ENCODE data around the gene AGXT. TPM values are rescaled to one million over a fixed set of nuclear protein-coding genes. Genes with fewer than 3 reads are reported as not detected.

Gene AGXT
- total RNA-seq, 1 experiment from 2014 or later = 0.20 TPM

DNA sequence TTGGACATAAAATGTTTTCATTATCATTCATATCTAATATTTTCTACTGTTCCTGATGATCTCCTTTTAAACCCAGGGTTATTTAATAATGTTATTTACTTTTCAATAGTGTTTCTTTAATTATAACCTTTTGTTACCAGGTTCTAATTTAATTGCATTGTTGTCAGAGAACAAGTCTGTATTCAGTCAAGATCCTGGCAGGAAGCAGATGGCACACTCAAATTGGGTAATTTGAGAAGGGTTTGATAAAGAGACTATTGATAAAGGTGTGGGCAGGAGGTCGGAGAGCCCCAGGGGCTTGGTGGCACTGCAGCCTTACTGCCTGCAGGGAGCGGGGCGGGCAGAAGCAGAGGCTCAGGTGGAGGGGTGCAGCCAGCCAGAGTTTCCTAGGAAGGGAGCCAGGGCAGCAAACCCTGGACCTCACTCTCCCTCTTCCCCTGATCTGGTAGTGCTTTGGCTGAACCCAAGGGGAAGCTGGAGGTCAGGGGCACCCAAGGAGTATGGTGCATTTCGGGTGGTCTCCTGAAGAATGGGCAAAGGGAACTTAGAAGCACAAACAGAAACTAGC lies 46.3 kb upstream of the AGXT start:
- Mint-ChIP-seq H3K27ac (ENCODE audit: unreplicated experiment) (no peak overlapping the region), H3K9me3 (ENCODE audit: unreplicated experiment) (peaks cover 9% of the 10 kb centered on the region), H3K27me3 (ENCODE audit: insufficient read depth, unreplicated experiment) (peaks cover 25% of the 10 kb centered on the region), H3K4me1 (ENCODE audit: low read depth, unreplicated experiment) (no peaks in the 10 kb centered on the region), H3K36me3 (ENCODE audit: insufficient read depth, unreplicated experiment) (no peaks in the 10 kb centered on the region), H3K4me3 (ENCODE audit: unreplicated experiment) (peak overlapping the region; percentile 70)
- H3K4me3 ChIP-seq (ENCODE audit: low read depth, low read length) = no peak overlapping the region
- TF ChIP-seq, protein P1, sequence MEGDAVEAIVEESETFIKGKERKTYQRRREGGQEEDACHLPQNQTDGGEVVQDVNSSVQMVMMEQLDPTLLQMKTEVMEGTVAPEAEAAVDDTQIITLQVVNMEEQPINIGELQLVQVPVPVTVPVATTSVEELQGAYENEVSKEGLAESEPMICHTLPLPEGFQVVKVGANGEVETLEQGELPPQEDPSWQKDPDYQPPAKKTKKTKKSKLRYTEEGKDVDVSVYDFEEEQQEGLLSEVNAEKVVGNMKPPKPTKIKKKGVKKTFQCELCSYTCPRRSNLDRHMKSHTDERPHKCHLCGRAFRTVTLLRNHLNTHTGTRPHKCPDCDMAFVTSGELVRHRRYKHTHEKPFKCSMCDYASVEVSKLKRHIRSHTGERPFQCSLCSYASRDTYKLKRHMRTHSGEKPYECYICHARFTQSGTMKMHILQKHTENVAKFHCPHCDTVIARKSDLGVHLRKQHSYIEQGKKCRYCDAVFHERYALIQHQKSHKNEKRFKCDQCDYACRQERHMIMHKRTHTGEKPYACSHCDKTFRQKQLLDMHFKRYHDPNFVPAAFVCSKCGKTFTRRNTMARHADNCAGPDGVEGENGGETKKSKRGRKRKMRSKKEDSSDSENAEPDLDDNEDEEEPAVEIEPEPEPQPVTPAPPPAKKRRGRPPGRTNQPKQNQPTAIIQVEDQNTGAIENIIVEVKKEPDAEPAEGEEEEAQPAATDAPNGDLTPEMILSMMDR (IDR thresholded peaks at IDR 0.05; ENCODE audit: insufficient read depth in 1 of 2, low read depth in 1 of 2, low read length in 1 of 2, severe bottlenecking in 1 of 2, unreplicated experiment in 1 of 2) = no peak
- H3K27me3 ChIP-seq (replicated peaks; ENCODE audit: control insufficient read depth, insufficient read depth, low read length) = no peaks in the 10 kb centered on the region
- H3K9me3 ChIP-seq = no peaks in the 10 kb centered on the region
- H3K36me3 ChIP-seq (ENCODE audit: control insufficient read depth, insufficient read depth, low read length) = no peaks in the 10 kb centered on the region
- ChIA-PET POLR2A (no interaction called here), CTCF (interaction anchor here (1.1 kb wide), 1 partner anchor 18 kb away, joined by 3 read pairs; no protein-coding TSS in a partner anchor)
- no peak for DNase-seq
- no peaks in the 10 kb centered on the region for H3K4me1 ChIP-seq
- intact Hi-C loops (cut with micrococcal nuclease; ENCODE audit: unreplicated experiment) = no loop called here
- BruUV-seq (replicated peaks) = no TSS peak

DNA sequence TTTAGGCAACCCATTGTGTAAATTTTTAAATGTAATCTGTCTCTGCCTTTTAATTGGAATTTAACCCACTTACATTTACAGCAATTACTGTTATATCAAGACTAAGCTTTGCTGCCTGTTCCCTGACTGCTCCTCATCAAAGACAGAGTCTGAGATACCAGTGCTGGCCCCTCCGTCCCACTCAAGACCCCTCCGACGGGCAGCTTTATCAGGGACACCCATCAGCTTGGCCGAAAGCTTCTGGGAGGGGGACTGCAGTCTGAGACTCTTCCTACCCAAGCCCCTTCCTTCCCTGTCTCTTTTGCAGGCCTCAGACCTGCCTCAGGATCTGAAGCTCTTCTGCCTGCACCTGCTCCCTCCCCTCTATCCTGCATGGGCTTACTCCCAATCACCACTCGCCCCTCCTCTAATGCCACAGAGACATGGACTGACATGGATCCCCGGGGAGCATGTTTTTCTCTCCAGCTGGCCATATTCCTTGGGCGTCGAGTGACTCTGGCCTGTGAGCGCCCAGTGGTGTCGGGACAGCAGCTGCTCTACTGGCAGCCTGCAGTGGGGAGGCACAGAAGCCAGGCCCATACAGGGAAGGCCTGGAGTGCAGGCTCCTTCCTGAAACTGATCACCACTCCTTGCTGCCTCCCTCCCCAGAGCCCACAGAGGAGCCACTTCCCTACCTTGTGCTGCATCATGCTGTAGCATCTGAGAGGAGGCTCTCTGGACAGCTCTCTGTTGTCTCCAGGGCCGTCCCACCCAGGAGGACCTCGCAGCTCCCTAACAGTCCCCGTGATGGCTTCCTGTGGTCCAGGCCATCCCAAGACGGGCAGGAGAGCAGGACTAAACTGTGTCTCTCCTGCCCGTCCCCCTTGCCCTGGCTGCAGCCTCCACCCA lies 44.9 kb upstream of the AGXT start:
- Histone ChIP-seq H3K36me3 (ENCODE audit: control insufficient read depth, insufficient read depth, low read length) (no peaks in the 10 kb centered on the region), H3K9me3 (no peaks in the 10 kb centered on the region), H3K4me3 (ENCODE audit: low read depth, low read length) (no peak overlapping the region), H3K4me1 (no peaks in the 10 kb centered on the region), H3K27me3 (replicated peaks; ENCODE audit: control insufficient read depth, insufficient read depth, low read length) (no peaks in the 10 kb centered on the region)
- TF ChIP-seq, protein P1 (IDR thresholded peaks at IDR 0.05; ENCODE audit: insufficient read depth in 1 of 2, low read depth in 1 of 2, low read length in 1 of 2, severe bottlenecking in 1 of 2, unreplicated experiment in 1 of 2) = no peak
- H3K4me1 Mint-ChIP-seq (ENCODE audit: low read depth, unreplicated experiment) = no peaks in the 10 kb centered on the region
- CTCF ChIA-PET = no interaction called here
- DNase-seq = no peak
- intact Hi-C loops (cut with micrococcal nuclease; ENCODE audit: unreplicated experiment) = no loop called here
- H3K9me3 Mint-ChIP-seq (ENCODE audit: unreplicated experiment) = peaks cover 9% of the 10 kb centered on the region
- peaks cover 27% of the 10 kb centered on the region for H3K27me3 Mint-ChIP-seq (ENCODE audit: insufficient read depth, unreplicated experiment)
- H3K4me3 Mint-ChIP-seq (ENCODE audit: unreplicated experiment) = no peak overlapping the region
- BruUV-seq (replicated peaks) = no TSS peak
- POLR2A ChIA-PET = no interaction called here
- H3K36me3 Mint-ChIP-seq (ENCODE audit: insufficient read depth, unreplicated experiment) = no peaks in the 10 kb centered on the region
- no peak overlapping the region for H3K27ac Mint-ChIP-seq (ENCODE audit: unreplicated experiment)

DNA sequence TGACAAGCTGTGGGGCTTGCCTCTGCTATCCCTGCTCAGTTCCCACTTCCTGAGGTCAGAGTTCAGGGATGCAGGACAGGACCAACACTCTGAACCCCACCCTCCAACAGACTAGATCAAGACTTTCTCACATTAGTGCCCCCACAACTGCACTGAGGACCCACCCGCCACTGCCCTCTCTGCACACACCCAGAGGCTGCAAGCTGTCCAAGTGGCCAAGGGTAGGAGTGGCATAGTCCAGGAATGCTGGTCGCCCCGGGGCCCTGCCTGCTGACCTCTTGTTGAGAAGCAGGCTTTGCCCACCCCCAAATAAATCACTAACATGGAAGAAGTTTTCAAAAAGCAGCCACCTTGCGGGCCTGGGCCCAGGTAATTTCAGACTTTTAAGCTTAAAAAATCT lies 43.1 kb upstream of the AGXT start:
- Histone ChIP-seq H3K9me3 (no peaks in the 10 kb centered on the region), H3K4me1 (no peaks in the 10 kb centered on the region), H3K36me3 (ENCODE audit: control insufficient read depth, insufficient read depth, low read length) (no peaks in the 10 kb centered on the region), H3K4me3 (ENCODE audit: low read depth, low read length) (no peak overlapping the region), H3K27me3 (replicated peaks; ENCODE audit: control insufficient read depth, insufficient read depth, low read length) (no peaks in the 10 kb centered on the region)
- TF ChIP-seq, protein P1 (IDR thresholded peaks at IDR 0.05; ENCODE audit: insufficient read depth in 1 of 2, low read depth in 1 of 2, low read length in 1 of 2, severe bottlenecking in 1 of 2, unreplicated experiment in 1 of 2) = no peak
- CTCF ChIA-PET = no interaction called here
- POLR2A ChIA-PET = interaction anchor here (0.7 kb wide), 1 partner anchor 15 kb away, joined by 9 read pairs; no protein-coding TSS in a partner anchor
- DNase-seq = no peak
- H3K9me3 Mint-ChIP-seq (ENCODE audit: unreplicated experiment) = peaks cover 9% of the 10 kb centered on the region
- BruUV-seq (replicated peaks) = no TSS peak
- no peak overlapping the region for H3K27ac Mint-ChIP-seq (ENCODE audit: unreplicated experiment)
- intact Hi-C loops (cut with micrococcal nuclease; ENCODE audit: unreplicated experiment) = no loop called here
- no peak overlapping the region for H3K4me3 Mint-ChIP-seq (ENCODE audit: unreplicated experiment)
- H3K36me3 Mint-ChIP-seq (ENCODE audit: insufficient read depth, unreplicated experiment) = no peaks in the 10 kb centered on the region
- H3K27me3 Mint-ChIP-seq (ENCODE audit: insufficient read depth, unreplicated experiment) = peaks cover 30% of the 10 kb centered on the region
- no peaks in the 10 kb centered on the region for H3K4me1 Mint-ChIP-seq (ENCODE audit: low read depth, unreplicated experiment)

Data from Caco-2 (cell line).